RWPE1 (cell line): ENCODE results near the gene DTYMK.
A peak's percentile ranks its signal among the peaks of the same experiment; 100 is the strongest.

Source experiments
- CTCF ChIA-PET: fragments of 350-600 bp; sonication (Branson Sonifier 250); formaldehyde crosslinking; extraction: SDS; loops from one replicate; lab custom pipeline; 2021; lab: Yijun Ruan, JAX
- POLR2A ChIA-PET: fragments of 400-600 bp; formaldehyde crosslinking; extraction: SDS; loops from one replicate; lab custom pipeline; 2020; ENCODE audit warnings: antibody characterized with exemption; ENCODE audit not compliant: low non-redundant PET; lab: Yijun Ruan, JAX
- DNase-seq: peaks from one replicate; pipeline ENCODE4 v3.0.0; 2012; ENCODE audit warnings: low spot score
- H3K27ac ChIP-seq: fragments of 450-650 bp; 2 replicates; pipeline ENCODE4 v1.5.1; 2017
- CTCF ChIP-seq: fragments of 450-650 bp; conservative IDR thresholded peaks from 2 replicates; pipeline ENCODE4 v1.5.1; 2017; ENCODE audit warnings: low read depth, mild to moderate bottlenecking

DTYMK gene

GRCh38 chr2:241680827-241681599 lies 5.6 kb downstream of the DTYMK start:
- TF ChIP-seq CTCF = no peak
- POLR2A ChIA-PET = no interaction called here
- H3K27ac ChIP-seq = peak overlapping the region; percentile 66
- CTCF ChIA-PET = no interaction called here
- DNase-seq = peak; percentile 60

DNA sequence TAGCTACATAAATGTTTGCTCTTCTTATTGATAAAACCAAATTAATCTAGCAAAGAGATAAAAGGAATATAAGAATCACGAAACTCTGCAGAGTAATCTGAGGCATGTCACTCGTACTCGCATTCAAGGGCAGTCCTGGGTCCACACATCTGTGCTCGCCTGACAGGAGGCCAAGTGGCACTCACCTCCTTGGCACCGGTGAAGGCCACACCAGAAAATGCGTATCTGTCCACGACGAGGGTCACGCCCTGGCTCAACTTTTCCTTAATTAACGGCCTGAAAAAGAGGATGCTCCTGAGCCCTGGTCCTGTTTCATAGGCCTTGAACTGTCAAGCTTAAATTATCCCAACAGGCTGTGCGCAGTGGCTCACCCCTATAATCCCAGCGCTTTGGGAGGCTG lies 6.6 kb downstream of the DTYMK start:
- no peak for TF ChIP-seq CTCF
- no peak for DNase-seq
- ChIA-PET POLR2A (interaction anchor here (0.6 kb wide), 1 partner anchor 189 kb away, joined by 7 read pairs; the partner anchor contains the start of gene RTP5), CTCF (no interaction called here)
- peak overlapping the region; percentile 66 for H3K27ac ChIP-seq

DNA sequence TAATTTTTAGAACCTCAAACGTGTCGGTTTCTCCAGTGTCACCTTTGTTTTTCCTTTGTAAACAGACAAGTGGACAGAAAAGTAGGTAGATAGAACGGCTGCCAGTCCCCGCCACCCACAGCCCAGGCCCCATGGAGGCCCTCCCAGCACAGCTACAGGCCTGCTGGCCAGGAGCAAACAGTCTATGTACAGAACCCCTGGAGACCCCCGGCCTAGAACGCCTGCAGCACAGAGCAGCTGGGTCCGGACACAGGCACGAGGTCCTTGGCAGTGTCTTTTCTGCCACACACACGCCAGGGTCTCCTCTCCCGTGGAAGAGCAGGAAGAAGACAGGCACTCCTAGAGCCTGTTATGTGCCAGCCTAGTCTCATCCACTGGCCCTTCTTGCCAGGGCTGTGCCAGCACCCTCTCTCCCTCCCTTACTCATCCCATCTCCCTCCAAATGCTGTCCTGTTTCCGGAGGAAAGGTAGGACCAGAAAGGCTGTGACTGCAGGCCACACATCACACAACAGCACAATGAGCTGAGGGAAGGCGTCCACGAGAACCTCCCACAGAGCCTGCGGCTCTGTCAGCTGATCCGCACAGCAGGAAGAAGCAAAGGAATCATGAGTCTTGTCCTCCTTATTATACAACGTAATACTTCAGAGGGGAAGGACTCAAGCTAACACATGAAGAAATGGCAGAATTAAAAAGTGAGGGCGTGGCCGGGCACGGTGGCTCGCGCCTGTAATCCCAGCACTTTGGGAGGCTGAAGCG lies 7.7 kb downstream of the DTYMK start:
- peak overlapping the region; percentile 10; the same call in 1 of the 2 replicates for H3K27ac ChIP-seq
- CTCF ChIA-PET = no interaction called here
- DNase-seq = no peak
- POLR2A ChIA-PET = interaction anchor here (0.6 kb wide), 1 partner anchor 24 kb away, joined by 4 read pairs; no protein-coding TSS in a partner anchor
- no peak for TF ChIP-seq CTCF

DNA sequence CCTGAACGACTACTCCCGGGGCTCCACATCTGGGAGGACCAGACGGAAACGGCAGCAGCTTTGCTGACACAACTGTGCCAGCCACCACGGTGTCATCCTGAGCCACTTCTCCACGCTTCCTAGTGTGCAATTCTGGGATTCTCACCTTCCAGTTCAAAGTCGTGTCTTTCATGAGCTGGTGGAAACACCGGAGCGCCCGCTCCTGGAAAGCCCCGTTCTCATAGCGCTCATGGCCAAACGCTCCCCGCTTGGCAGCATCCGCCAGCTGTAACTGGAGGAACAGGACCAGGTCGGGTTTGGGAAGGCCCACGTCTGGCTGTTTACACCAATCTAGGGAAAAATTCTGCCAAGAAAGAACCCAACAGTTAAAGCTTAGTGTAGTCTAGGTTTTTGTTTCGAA lies 8.3 kb downstream of the DTYMK start:
- no peak for TF ChIP-seq CTCF
- ChIA-PET POLR2A (interaction anchor here (0.6 kb wide), 1 partner anchor 24 kb away, joined by 4 read pairs; no protein-coding TSS in a partner anchor), CTCF (no interaction called here)
- 0 out of 2 replicates have a peak overlapping the region, but pooled peaks have one; percentile 13 for H3K27ac ChIP-seq
- DNase-seq = no peak

GRCh38 chr2:241677392-241677791 lies 9.2 kb downstream of the DTYMK start:
- H3K27ac ChIP-seq = peak overlapping the region; percentile 11; the same call in 1 of the 2 replicates
- no peak for DNase-seq
- no peak for TF ChIP-seq CTCF
- ChIA-PET POLR2A (no interaction called here), CTCF (no interaction called here)

DNA sequence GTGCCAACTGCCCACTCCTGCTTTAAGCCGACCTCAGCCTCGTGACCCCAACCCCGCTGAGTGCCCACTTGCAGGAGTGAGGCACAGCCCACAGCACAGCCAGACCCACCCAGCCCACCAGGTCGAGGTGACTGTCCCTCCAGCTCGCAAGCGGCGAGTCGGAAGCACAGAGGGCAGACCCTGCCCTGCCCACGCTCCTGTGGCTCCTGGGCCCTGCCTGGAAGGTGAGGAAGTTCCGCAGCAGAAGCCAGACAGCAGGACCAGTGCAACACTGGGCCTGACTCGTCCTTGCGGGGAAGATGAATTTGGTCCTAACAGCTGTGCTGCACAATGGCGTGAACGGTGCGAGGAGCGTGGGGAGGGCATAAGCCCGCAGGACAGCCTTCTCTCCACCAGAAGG lies 9.9 kb downstream of the DTYMK start:
- POLR2A ChIA-PET = no interaction called here
- TF ChIP-seq CTCF = no peak
- DNase-seq = no peak
- peak overlapping the region; percentile 48; the same call in 1 of the 2 replicates for H3K27ac ChIP-seq
- CTCF ChIA-PET = no interaction called here
